Activated T-cell treated with anti-CD3 and anti-CD28 coated beads for 24 hours (primary cell): ENCODE data around the gene SPEG.
A peak's percentile ranks its signal among the peaks of the same experiment; 100 is the strongest.

Source experiments
- DNase-seq: peaks from one replicate; pipeline ENCODE4 v3.0.0-alpha.2; 2020; ENCODE audit warnings: low read depth

SPEG gene

GRCh38 chr2:219425238-219426067 lies 9.2 kb upstream of the SPEG start:
- no peak for DNase-seq

GRCh38 chr2:219426068-219426443 lies 8.6 kb upstream of the SPEG start:
- no peak for DNase-seq

GRCh38 chr2:219426534-219427136 lies 8.0 kb upstream of the SPEG start:
- DNase-seq = no peak

GRCh38 chr2:219428469-219428868 lies 6.2 kb upstream of the SPEG start:
- DNase-seq = no peak

GRCh38 chr2:219429958-219430606 lies 4.6 kb upstream of the SPEG start:
- no peak for DNase-seq

DNA sequence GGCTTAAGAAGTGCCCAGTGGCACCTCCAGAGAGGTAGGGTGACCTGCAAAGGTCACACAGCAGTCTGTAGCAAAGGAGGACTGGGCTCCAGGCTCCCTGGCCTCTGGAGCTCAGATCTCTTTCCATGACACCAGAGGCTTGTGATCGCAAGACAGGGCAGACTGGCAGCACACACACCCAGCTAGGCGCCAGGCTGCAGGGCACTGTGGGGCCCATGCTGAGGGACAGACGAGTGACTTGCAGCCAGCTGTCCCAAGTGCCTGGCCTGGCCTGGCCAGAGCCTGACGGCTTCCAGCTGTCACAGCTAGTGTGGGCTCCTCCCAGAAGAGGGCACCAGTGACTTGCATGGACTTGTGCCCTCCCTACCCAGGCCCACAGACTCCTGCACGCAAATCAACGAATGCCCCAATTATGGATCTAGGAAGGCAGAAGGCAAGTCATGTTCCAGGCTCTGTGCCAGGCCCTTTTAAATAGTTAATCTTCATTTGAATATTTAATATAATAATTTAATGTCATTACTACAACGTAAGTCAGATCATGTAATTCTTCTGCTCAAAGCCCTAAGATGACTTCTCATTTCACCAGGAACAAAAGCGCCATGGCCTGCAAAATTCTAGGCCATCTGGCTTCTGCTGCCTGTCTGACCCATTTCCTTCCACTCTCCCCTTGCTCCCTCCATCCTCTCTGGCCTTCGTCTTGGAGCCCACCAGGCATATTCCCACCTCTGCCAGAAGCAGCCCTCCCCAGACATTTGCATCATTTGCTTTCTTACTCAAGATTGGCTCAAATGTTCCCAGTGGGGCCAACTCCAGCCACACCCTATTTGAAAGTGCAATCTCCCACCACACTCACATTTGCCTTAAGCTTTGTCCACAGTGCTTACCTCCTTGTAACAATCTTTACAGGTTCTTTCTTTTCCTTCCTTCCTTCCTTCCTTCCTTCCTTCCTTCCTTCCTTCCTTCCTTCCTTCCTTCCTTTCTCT lies 3.7 kb upstream of the SPEG start:
- DNase-seq = no peak

- DNase-seq = peak; percentile 16
Observed at GRCh38 chr2:219433666-219434467, 776 bp upstream of the SPEG start.

DNA sequence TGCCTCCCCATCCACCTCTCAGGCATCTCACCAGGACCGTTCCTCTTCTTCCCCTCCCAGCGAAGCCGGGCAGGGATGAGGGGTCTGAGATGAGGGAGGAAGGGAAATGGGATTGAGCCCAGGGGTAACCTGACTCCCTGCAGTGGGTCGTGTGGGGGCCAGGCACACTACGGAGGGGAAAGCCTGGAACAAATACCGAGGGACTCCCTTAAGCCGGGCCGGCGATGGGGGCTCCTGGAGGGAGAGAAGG lies 250 bp upstream of the SPEG start:
- DNase-seq = no peak

- DNase-seq = no peak
Observed at GRCh38 chr2:219435701-219436100, 1.1 kb downstream of the SPEG start.

DNA sequence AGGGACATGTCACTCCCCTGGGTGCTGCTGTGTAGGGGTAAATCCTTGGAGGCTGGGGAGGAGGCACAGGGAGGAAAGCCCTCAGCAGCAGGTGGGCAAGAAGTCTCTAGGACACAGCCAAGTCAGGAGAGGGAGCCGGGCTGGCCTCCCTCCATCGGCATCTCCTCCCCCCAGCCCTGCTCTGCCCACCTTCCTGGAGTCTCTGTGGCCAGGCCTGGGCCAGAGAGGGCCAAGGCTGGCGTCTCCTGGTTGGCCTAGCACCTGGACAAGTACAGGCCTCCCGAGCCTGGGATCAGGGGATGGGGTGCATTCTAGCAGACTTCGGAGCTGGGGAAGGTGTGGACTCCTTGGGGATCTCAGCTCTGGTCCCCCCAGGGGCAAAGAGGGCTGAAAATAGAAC lies 1.8 kb downstream of the SPEG start:
- no peak for DNase-seq

- no peak for DNase-seq
Observed at GRCh38 chr2:219437141-219437540, 2.5 kb downstream of the SPEG start.

GRCh38 chr2:219437690-219438206 lies 3.1 kb downstream of the SPEG start:
- no peak for DNase-seq

DNA sequence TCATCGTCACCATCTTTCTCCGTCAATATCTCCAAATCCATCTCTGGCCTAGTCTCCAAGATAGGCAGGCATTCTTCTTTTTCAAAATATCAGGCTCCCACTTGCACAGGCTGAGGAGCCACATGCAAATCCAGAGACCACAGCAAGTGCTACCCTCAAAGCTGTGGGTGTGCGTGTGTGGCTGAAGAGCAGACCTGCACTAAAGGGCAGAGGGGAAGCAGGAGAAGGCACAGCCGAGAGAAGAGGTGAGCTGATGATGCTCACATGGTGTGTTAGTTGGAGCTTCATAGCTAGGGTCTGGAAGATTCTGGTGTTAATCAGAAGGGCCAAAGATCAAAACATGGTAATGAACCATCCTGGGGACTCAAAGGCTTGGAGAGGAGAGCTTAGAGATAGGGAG lies 3.8 kb downstream of the SPEG start:
- DNase-seq = no peak

- no peak for DNase-seq
Observed at GRCh38 chr2:219439506-219439905, 4.9 kb downstream of the SPEG start.

DNA sequence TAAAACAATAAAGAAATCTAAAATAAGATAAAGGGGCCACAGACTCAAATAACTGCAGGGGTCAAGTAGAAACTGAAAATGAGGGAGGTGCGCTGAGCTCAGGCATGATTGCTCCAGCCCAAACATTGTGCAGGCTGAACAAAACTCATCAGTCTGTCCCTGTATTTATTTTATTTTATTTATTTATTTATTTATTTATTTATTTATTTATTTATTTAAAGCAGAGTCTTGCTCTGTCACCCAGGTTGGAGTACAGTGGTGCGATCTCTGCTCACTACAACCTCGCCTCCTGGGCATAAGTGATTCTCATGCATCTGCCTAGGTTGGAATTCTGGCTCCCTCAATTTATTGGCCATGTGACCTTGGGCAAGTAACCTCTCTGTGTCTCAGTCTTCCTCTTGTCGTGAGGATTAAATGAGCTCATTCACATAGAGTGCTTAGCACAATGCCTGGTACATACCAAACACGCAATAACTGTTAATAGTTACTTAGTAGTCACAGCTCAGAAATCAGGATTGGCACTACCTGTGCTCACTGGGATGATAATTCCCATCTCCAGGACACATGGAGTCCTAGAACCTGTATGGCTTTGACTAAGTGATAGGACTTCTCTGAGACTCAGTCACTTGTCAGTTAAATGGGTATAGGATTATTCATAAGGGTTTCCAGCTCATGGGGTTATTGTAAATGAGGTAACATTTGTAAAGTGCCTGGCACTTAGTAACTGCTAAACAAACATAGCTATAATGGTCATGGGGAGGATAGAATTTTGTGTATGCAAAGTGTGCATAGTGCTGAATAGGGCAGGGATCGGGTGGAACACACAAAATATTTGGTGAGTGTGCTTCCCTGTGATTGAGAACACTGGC lies 6.0 kb downstream of the SPEG start:
- no peak for DNase-seq

DNA sequence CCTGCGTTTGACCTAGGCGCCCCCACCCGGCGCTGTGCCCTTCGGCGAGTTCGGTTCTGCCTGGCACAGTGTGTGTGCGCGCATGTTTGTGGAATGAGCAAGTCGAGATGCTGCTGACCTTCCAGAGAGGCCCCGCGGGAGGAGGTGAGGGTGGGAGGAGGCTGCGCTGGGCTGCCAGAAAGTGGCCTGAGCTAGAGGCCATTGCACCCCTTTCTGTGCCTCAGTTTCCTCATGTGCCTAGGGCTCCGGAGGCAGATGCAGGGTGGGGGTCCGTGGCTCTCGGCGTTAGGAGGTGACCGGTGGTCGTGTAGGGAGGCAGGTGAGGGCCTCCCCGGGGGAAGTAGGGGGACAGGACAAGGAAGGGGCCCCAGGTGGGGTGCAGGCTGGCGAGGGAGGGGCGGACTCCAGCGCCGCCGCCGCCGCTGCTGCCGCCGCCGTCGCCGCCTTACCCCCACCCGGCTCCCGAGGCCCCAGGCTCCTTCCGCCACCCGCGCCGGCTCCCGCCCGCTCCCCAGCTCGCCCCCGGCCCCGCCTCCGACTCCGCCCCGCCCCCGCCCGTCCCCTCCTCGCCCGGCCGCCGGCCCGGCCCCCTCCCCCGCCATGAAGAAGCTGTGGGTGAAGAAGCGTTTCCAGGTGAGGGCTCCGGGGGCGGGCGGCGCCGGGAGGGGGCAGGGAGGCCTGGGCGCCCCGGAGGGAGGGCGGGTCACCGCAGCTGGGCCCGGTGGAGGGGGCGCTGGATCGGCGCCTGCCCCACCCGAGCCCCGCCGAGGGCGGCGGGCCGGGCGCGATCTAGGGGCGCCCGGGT lies 7.0 kb downstream of the SPEG start:
- DNase-seq = peak; percentile 16

- DNase-seq = no peak
Observed at GRCh38 chr2:219442256-219443015, 7.8 kb downstream of the SPEG start.

DNA sequence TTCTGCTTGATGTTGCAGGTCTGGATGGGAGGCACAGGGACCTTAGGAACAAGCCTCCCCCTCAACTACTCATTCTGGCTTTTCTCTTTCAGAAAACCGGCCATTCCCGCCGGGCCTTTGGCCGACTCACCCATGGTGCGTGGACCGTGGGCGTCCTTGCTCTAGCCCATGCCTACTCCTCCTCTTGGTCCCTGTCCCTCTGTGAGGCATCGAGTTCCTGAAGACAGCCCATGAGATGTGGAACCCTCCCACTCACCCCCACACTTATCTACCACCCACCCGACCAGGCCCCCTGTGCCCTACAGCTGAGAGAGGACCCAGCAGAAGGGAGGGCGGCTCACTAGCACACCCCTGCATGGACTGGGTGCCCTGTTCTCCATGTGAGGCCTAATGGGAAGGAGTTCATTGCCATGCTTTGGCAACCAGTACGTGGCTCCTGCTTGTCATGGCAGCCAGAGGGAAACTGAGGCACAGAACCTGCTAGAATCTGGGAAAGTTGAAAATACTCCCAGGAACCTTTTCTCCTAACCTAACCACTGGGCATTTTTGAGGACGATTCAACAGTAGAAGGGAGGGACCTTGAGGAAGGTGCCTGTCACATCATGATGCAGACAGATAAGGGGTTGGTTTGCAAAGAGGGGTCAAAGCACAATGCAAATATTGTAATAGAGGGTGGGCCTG lies 8.5 kb downstream of the SPEG start:
- no peak for DNase-seq
